ENCODE data around the gene ELMO1.

Gene ELMO1

GRCh38 chr7:37000511-37000910 is 448.2 kb downstream of the ELMO1 start:
- no peak for DNase-seq (ENCODE audit: low spot score)
- H3K27ac ChIP-seq: no peak overlapping the region
- CTCF ChIA-PET: no interaction called here
- TF ChIP-seq, protein P1, sequence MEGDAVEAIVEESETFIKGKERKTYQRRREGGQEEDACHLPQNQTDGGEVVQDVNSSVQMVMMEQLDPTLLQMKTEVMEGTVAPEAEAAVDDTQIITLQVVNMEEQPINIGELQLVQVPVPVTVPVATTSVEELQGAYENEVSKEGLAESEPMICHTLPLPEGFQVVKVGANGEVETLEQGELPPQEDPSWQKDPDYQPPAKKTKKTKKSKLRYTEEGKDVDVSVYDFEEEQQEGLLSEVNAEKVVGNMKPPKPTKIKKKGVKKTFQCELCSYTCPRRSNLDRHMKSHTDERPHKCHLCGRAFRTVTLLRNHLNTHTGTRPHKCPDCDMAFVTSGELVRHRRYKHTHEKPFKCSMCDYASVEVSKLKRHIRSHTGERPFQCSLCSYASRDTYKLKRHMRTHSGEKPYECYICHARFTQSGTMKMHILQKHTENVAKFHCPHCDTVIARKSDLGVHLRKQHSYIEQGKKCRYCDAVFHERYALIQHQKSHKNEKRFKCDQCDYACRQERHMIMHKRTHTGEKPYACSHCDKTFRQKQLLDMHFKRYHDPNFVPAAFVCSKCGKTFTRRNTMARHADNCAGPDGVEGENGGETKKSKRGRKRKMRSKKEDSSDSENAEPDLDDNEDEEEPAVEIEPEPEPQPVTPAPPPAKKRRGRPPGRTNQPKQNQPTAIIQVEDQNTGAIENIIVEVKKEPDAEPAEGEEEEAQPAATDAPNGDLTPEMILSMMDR (conservative IDR thresholded peaks at IDR 0.05; ENCODE audit: low read depth): no peak
- POLR2A ChIA-PET (ENCODE audit: low non-redundant PET): no interaction called here

DNA sequence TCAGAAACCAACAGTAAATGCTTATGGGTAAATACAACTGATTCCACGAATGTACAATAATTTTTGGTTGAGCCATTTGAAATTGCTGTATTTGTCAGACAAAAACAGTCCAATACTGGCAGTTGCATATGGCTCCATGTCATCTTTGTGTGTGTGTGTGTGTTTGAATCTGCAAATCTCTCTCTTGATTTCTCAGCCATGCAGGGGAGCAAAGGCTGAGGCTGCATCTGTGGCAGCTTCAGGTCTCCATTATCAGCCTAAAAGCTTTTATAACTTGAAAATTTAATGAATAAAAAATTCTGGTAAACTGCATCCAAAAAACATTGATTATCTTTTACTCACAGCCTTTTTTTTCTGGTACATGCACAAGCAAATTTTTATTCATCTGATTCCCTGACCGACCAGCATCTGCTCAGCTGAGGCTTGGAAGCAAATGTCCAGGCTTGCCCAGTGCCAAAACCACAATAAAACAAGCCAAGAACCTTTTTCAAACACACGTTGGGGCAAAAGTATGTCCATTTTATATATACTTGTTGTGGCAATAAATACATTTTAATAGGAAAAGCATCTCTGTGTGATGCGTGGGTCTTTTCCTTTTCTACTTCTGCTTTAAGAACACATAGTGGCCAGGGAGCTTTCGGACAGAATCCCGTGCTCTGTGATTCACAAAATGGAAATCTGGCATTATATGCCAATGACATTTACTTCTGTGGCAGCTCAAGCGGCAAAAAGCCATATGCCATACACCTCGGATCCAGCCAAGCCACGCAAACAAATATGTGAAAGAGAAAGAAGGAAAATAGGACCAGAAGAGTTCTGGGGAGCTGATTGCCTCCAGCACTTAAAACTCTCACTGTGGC is 448.8 kb downstream of the ELMO1 start:
- CTCF ChIA-PET: no interaction called here
- H3K27ac ChIP-seq: no peak overlapping the region
- POLR2A ChIA-PET (ENCODE audit: low non-redundant PET): no interaction called here
- no peak for DNase-seq (ENCODE audit: low spot score)
- TF ChIP-seq, protein P1 (conservative IDR thresholded peaks at IDR 0.05; ENCODE audit: low read depth): no peak

- ChIA-PET CTCF (interaction anchor here (0.9 kb wide), 1 partner anchor 10 kb away, joined by 3 read pairs; no protein-coding TSS in a partner anchor), POLR2A (ENCODE audit: low non-redundant PET) (no interaction called here)
- DNase-seq (ENCODE audit: low spot score): no peak
- H3K27ac ChIP-seq: no peak overlapping the region
- TF ChIP-seq, protein P1 (conservative IDR thresholded peaks at IDR 0.05; ENCODE audit: low read depth): no peak
These were observed 452.9 kb downstream of the ELMO1 start for GRCh38 chr7:36995776-36996175.

DNA sequence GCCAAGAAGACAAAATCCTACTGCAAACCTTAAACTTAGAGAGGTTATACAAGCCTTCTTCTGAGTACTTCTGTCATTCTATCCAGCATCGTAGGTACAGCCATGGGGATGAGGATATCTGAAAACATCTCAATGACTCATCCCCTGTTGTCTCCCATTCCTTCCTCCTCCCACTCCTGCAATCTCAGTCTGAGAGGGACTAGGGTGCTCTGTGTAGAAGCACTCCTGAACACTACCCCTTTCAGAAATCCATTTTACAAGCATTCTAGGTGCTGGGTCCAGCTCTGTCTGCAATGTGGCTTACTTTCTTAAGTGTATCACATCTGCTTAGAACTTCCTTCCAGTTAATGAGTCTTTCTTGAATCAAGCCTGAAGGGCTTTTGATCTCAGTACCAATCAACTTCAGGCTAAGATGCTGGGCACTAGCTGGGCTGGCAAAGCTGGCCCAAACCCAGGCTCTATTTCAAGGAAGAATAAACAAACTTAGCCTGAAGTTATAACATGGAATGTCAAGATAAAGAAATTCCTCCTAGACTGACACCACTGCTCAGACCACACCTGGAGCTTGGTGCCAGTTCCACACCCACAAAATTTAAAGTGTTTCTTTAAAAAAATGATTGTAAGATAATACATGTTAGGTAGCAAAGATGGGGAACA is 454.1 kb downstream of the ELMO1 start:
- ChIA-PET POLR2A (ENCODE audit: low non-redundant PET) (no interaction called here), CTCF (no interaction called here)
- DNase-seq (ENCODE audit: low spot score): peak; percentile 11
- TF ChIP-seq, protein P1 (conservative IDR thresholded peaks at IDR 0.05; ENCODE audit: low read depth): no peak
- no peak overlapping the region for H3K27ac ChIP-seq

DNA sequence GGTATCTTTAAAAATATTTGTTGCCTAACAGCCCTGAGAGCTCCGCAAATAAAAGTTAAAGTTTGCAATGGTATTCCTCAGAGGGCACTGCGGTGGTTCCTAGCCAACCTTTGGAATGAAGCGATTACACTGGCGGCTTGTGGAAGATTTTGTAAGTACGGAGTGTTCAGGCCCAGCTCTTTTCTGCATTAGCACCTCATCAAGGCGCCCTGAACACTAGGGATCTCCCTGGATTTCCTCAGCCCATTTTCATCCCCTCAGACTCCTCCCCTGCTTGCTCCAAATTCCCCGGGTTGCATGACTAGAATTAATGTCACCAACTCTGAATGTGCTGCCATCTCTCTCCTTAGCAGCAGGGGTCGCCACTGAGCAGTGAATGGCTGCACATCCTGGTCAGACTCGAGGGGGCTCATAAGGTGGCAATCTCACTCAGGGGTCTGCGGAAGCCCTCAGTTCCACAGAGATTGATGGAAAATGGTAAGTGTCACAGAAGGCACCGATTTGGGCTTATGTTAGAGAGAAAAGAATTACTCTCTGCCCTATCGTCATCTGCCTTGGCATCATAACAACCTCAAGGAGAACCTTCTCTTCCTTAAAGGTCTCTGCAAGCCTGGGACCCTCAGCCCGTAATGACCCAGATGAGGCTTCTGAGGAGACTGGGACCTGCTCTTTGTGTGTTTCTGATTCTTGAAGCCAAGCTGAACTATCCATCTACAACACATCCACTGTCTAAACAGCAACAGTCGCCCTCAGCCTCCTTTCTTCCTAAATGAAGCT is 461.5 kb downstream of the ELMO1 start:
- TF ChIP-seq, protein P1 (conservative IDR thresholded peaks at IDR 0.05; ENCODE audit: low read depth): peak; percentile 86
- peak; percentile 73 for DNase-seq (ENCODE audit: low spot score)

DNA sequence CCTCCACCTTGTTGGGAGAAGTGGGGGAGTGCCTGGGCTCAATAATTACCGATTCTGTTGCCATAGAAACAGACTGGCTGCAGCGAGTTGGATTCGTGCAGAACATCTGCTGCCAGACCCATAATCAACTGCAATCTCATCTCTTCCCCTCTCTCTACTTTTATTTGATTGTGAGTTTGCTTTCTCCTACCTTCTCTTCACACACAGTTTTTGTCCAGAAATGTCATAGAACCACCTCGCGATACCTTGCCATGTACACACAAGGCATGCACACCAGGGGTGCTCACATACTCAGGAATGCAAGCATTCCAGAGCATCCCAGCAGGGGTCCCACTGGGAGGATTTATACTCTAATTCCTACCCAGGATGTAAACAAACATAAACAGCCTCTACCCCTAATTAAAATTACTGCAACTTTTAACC is 462.1 kb downstream of the ELMO1 start:
- TF ChIP-seq, protein P1 (conservative IDR thresholded peaks at IDR 0.05; ENCODE audit: low read depth): no peak
- H3K27ac ChIP-seq: no peak overlapping the region
- CTCF ChIA-PET: interaction anchor here (0.7 to 4.9 kb wide), 3 partner anchors 22 to 239 kb away, joined by 3 to 35 read pairs (median 5); no protein-coding TSS in a partner anchor
- POLR2A ChIA-PET (ENCODE audit: low non-redundant PET): no interaction called here
- DNase-seq (ENCODE audit: low spot score): no peak

More for the DNA sequence above, 461.5 kb downstream of the ELMO1 start:
- POLR2A ChIA-PET (ENCODE audit: low non-redundant PET): no interaction called here
- H3K27ac ChIP-seq: no peak overlapping the region
- CTCF ChIA-PET: interaction anchor here (0.6 to 4.9 kb wide), 5 partner anchors 21 to 513 kb away, joined by 3 to 35 read pairs (median 3); no protein-coding TSS in a partner anchor
